GM04504 (cell line): ENCODE measurements around the gene RPS6KC1.
A peak's percentile ranks its signal among the peaks of the same experiment; 100 is the strongest.
"Not testable (repeated sequence)": the region's sequence is repeated elsewhere in the genome, so short reads cannot be mapped to it uniquely, and the experiment has no call there.

Experiments
- DNase-seq: peaks from one replicate; pipeline ENCODE4 v3.0.0-alpha.2; 2012; ENCODE audit warnings: low read depth

The RPS6KC1 gene

GRCh38 chr1:213055767-213056166 lies 4.7 kb downstream of the RPS6KC1 start:
- no peak for DNase-seq

- DNase-seq, result no peak
Measured at GRCh38 chr1:213057264-213058059, 6.4 kb downstream of the RPS6KC1 start.

DNA sequence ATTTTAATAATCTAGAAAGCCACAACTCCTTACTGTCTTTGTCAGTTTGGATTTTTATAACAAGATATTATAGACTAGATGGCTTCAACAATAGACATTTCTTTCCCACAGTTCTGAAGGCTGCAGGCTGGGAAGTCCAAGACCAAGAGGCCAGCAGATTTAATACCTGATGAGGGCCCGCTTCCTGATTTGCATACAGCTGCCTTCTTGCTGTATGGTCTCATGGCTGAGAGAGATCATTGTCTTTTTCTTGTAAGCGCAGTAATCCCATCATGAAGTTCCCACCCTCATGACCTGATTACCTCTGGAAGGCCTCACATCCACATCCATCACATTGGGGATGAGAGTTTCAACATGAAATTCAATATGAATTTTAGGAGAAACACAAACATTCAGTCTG lies 9.8 kb downstream of the RPS6KC1 start:
- DNase-seq, result no peak

GRCh38 chr1:213061263-213061662 lies 10.2 kb downstream of the RPS6KC1 start:
- no peak for DNase-seq

GRCh38 chr1:213065800-213066199 lies 14.8 kb downstream of the RPS6KC1 start:
- DNase-seq, result no peak

DNA sequence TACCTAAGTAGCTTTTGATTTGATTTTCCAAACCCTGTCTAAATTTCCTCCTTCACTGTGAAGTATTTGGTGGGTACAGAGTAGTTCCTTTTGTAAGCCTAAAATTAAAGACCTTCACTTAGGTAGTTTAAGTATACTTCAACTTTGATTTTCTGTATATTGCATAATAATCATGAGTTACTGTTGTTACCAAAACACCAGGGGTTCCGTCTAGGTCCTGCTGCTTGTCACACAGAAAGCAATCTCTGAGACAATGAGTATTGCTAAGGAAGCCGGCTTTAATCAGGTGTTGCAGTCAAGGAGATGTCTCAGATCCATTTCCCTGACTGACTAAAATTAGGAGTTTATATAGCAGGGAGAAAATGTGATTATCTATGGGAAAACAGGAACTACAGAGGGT lies 15.3 kb downstream of the RPS6KC1 start:
- no peak for DNase-seq

GRCh38 chr1:213067352-213067751 lies 16.3 kb downstream of the RPS6KC1 start:
- DNase-seq, result no peak

DNA sequence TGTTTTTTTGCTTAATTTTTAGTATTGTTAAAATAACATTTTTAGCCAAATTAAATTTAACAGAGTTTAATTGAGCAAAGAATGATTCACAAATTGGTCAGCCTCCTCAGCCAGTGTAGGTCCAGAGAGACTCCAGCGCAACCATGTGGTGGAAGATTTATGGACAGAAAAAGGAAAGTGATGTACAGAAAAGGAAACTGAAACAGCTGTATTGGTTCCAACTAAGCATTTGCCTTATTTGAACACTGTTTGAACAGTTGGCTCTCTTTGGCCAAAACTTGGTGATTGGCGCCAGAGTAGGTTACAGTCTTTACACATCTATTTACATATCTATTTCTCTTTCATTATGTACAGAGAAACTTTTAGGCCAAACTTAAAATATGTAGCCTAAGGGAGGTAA lies 19.4 kb downstream of the RPS6KC1 start:
- DNase-seq, result peak; percentile 41

- no peak for DNase-seq
Measured at GRCh38 chr1:213075725-213076124, 24.7 kb downstream of the RPS6KC1 start.

DNA sequence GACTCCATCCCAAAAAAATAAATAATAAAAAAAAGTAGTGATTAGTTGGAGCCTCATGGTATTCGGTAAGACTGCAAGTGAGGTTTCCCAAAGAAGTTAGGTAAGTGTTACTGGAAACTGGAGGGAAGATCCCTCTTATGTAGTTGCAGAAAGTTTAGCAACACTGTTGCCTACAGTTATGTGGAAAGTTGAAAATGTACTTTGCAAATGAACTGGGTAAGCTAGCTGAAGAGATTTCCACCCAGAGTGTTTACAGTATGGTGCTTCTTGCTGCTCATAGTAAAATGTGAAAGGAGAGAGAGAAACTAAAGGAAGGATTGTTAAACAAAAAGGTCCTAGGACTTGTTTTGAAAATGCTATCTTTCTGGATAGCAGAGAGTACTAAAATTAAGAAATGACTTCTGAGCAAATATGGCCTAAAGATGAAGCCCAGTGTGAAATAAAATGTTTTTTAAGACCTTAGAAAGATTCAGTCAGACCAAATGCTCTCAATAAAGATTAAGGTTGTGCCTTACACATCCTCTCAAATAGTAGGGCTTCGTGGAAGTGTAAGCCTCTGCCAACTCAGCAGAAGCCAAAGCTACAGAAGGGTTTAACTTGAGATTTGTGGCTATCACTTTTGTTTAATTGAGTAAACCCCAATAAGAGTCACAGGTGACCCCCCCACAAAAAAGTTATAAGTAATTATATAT lies 31.5 kb downstream of the RPS6KC1 start:
- DNase-seq, result no peak

GRCh38 chr1:213083112-213083445 lies 32.0 kb downstream of the RPS6KC1 start:
- no peak for DNase-seq

- no peak for DNase-seq
Measured at GRCh38 chr1:213087911-213088310, 36.9 kb downstream of the RPS6KC1 start.

- no peak for DNase-seq
Measured at GRCh38 chr1:213089924-213090677, 39.1 kb downstream of the RPS6KC1 start.

GRCh38 chr1:213094446-213094845 lies 43.4 kb downstream of the RPS6KC1 start:
- DNase-seq, result no peak

- no peak for DNase-seq
Measured at GRCh38 chr1:213095467-213095866, 44.4 kb downstream of the RPS6KC1 start.

DNA sequence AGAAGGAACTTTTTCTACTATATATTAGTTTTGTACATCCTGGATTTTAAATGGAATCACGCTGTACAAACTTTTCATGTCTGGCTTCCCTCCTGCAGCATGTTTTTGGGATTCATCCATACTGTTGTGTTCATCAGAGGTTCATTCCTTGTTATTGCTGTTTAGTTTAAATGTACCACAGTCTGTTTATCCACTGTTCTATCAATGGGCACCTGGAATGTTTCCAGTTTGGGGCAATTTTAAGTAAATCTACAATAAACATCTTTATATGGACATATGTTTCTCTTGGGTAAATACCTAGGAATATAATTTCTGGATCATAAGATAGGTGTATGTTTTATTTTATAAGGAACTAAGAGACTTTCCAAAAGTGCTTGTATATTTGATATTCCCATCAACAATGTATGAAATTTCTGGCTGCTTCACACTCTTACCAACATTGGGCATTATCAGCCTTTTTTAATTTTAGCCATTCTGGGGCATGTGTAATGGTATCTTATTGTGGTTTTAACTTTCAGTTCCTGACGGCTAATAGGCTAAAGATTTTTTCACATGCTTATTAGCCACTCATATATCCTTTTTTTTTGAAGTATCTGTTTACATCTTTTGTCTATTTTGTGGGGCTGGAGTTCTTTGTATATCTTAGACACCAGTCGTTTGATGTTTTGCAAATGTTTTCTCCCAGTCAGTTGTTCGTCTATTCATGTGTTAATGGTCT lies 48.8 kb downstream of the RPS6KC1 start:
- DNase-seq, result no peak

DNA sequence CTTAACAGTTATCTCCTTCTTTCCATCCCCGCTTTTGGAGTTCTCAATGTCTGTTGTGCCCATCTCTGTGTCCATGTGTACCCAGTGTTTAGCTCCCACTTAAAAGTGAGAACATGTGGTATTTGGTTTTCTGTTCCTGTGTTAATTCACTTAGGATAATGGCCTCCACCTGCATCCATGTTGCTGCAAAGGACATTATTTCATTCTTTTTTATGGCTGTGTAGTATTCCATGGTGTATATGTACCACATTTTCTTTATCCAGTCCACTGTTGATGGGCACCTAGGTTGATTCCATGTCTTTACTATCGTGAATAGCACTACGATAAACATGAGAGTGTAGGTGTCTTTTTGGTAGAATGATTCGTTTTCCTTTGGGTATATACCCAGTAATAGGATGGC lies 49.5 kb downstream of the RPS6KC1 start:
- DNase-seq, result not testable (repeated sequence)

DNA sequence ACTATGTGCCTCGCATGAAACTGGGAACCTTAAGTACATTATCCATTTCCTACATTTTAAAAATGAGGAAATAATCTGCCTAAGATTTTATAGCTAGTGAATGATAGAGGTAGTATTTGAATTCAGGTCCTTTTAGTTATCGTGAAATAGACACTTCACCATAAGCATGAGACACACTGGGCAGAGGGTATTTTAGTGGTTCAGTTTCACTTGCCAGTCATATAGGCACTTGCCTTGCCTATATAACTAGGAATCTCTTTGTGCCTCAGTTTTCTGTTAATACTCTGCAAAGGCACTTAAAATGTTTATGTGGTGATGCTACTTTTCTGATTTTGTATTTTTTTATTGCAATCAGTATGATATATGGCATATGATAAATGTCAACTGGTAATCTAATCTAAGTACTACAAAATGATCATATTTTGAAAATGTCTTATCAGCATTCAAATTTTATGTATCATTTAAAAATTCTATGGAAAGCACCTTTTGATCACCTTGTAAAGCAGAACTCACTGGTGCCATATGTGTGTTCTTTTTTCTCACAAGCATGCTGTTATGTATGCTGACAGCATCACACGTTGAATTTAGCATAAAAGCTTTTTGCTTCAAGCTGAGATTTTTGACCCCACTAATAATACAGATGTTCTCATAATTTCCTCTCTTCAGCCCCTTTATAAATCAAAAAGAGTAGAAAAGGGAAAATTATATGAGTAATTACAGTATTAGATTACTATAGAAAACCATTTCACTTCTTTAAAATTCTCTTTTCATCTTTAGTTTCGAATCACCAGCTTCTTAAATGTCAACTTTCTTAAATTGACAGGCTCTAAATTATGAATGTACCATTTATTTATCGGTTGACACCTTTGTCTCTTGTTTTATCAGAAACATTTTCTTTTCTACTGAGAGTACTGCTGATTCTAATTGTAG lies 52.6 kb downstream of the RPS6KC1 start:
- DNase-seq, result no peak

DNA sequence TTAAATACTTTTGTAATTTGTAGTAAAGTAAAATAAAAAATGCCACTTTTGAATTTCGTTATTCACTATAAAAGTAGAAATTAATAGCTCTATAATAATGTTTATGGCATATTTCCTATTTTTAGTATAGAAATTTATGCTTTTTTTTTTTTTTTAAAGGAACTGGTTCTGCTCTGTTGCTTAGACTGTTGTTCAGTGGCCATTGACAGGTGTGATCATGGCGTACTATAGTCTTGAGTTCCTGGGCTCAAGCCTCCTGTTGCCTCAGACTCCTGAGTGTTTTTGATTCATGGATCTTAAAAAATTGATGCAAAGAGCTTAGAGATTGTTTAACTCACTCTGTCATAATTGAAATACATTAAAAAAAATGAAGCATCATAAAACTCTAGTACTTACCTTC lies 53.6 kb downstream of the RPS6KC1 start:
- no peak for DNase-seq

GRCh38 chr1:213106298-213106697 lies 55.3 kb downstream of the RPS6KC1 start:
- DNase-seq, result no peak

- no peak for DNase-seq
Measured at GRCh38 chr1:213107613-213108012, 56.6 kb downstream of the RPS6KC1 start.
